Measurements from ENCODE around the gene BRICD5.
A peak's percentile ranks its signal among the peaks of the same experiment; 100 is the strongest.

The BRICD5 gene

GRCh38 chr16:2211923-2212347 lies 1.3 kb upstream of the BRICD5 start:
- Histone ChIP-seq H2BK120ac (ENCODE audit: low read depth, low read length) (no peak overlapping the region), H2AFZ (ENCODE audit: low read length) (no peak overlapping the region), H3K14ac (ENCODE audit: low read length) (no peak overlapping the region), H3K27ac (replicated peaks; ENCODE audit: low read length) (no peak overlapping the region), H3K18ac (ENCODE audit: low read length) (no peak overlapping the region), H3K4ac (ENCODE audit: low read length) (no peak overlapping the region), H2AK5ac (ENCODE audit: low read depth, low read length) (no peak overlapping the region), H3K4me3 (ENCODE audit: low read length in 2 of 2) (peak overlapping the region in 1 of 2 donors; percentile 97), H2BK5ac (ENCODE audit: low read length) (peak overlapping the region; percentile 44), H4K8ac (ENCODE audit: low read depth, low read length) (no peak overlapping the region), H3K36me3 (replicated peaks in 1 of 2; ENCODE audit: control insufficient read depth in 2 of 2, insufficient read depth in 2 of 2, low read length in 2 of 2) (peaks cover 38 to 57% of the 10 kb centered on the region in 2 donors), H3K4me1 (ENCODE audit: control insufficient read depth in 2 of 2, insufficient read depth in 1 of 2, low read depth in 1 of 2, low read length in 2 of 2) (peaks cover 9 to 11% of the 10 kb centered on the region in 2 donors), H3K23ac (ENCODE audit: low read depth, low read length, poor library complexity) (peak overlapping the region; percentile 75), H3K79me1 (ENCODE audit: low read depth, low read length) (peaks cover 19% of the 10 kb centered on the region), H4K91ac (ENCODE audit: low read depth, low read length, poor library complexity) (no peak overlapping the region), H2BK15ac (ENCODE audit: low read length) (no peak overlapping the region), H3K9me3 (replicated peaks in 1 of 2; ENCODE audit: control insufficient read depth in 2 of 2, insufficient read depth in 1 of 2, low read depth in 1 of 2, low read length in 2 of 2) (no peaks in the 10 kb centered on the region), H3K9ac (ENCODE audit: low read depth, low read length, poor library complexity) (peak overlapping the region; percentile 63), H2BK12ac (ENCODE audit: low read length) (no peak overlapping the region), H3K4me2 (ENCODE audit: insufficient read depth, low read length, poor library complexity, severe bottlenecking) (no peak overlapping the region), H3K27me3 (ENCODE audit: control insufficient read depth in 3 of 3, insufficient read depth in 3 of 3, low read depth in 1 of 3, low read length in 3 of 3) (no peaks in the 10 kb centered on the region)
- no peak for DNase-seq (ENCODE audit: low spot score)
- WGBS, 2 donors (ENCODE audit: extremely low coverage in 2 of 2, insufficient read length in 2 of 2, insufficient replicate concordance in 1 of 2) = no CpG with 5 or more reads among the region's 11 CpGs

DNA sequence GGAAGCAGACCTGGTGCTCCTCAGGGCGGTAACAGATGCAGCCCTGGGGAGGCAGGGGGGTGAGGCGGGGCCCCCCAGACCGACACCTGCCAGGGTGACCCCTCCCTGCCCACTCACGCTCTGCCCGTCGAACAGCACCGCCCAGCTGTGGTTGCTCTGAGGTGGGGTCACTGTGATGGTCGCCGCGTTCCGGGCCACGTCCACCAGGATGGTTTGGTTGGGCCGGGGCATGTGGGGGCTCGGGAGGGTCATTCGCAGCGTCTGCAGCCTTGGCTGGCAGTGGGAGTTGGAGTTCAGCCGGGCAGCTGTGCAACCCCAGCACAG lies 692 bp downstream of the BRICD5 start:
- H2AK5ac ChIP-seq (ENCODE audit: low read depth, low read length) = peak overlapping the region; percentile 32
- peaks cover 45 to 66% of the 10 kb centered on the region in 2 donors for H3K36me3 ChIP-seq (replicated peaks in 1 of 2; ENCODE audit: control insufficient read depth in 2 of 2, insufficient read depth in 2 of 2, low read length in 2 of 2)
- WGBS, 2 donors (ENCODE audit: extremely low coverage in 2 of 2, insufficient read length in 2 of 2, insufficient replicate concordance in 1 of 2) = no CpG with 5 or more reads among the region's 17 CpGs

GRCh38 chr16:2209258-2210008 lies 1.2 kb downstream of the BRICD5 start:
- Histone ChIP-seq H3K18ac (ENCODE audit: low read length) (no peak overlapping the region), H2BK120ac (ENCODE audit: low read depth, low read length) (no peak overlapping the region), H2AK5ac (ENCODE audit: low read depth, low read length) (no peak overlapping the region), H4K91ac (ENCODE audit: low read depth, low read length, poor library complexity) (no peak overlapping the region), H3K4me1 (ENCODE audit: control insufficient read depth in 2 of 2, insufficient read depth in 1 of 2, low read depth in 1 of 2, low read length in 2 of 2) (peaks cover 17 to 18% of the 10 kb centered on the region in 2 donors), H3K79me1 (ENCODE audit: low read depth, low read length) (peaks cover 31% of the 10 kb centered on the region), H3K27ac (replicated peaks; ENCODE audit: low read length) (no peak overlapping the region), H3K4ac (ENCODE audit: low read length) (no peak overlapping the region), H2AFZ (ENCODE audit: low read length) (no peak overlapping the region), H3K36me3 (replicated peaks in 1 of 2; ENCODE audit: control insufficient read depth in 2 of 2, insufficient read depth in 2 of 2, low read length in 2 of 2) (peaks cover 45 to 66% of the 10 kb centered on the region in 2 donors), H3K4me3 (ENCODE audit: low read length in 2 of 2) (no peak overlapping the region), H3K23ac (ENCODE audit: low read depth, low read length, poor library complexity) (no peak overlapping the region), H3K27me3 (ENCODE audit: control insufficient read depth in 3 of 3, insufficient read depth in 3 of 3, low read depth in 1 of 3, low read length in 3 of 3) (no peaks in the 10 kb centered on the region), H2BK12ac (ENCODE audit: low read length) (no peak overlapping the region), H3K9ac (ENCODE audit: low read depth, low read length, poor library complexity) (no peak overlapping the region), H2BK15ac (ENCODE audit: low read length) (no peak overlapping the region), H3K9me3 (replicated peaks in 1 of 2; ENCODE audit: control insufficient read depth in 2 of 2, insufficient read depth in 1 of 2, low read depth in 1 of 2, low read length in 2 of 2) (no peaks in the 10 kb centered on the region), H3K14ac (ENCODE audit: low read length) (no peak overlapping the region), H2BK5ac (ENCODE audit: low read length) (no peak overlapping the region), H3K4me2 (ENCODE audit: insufficient read depth, low read length, poor library complexity, severe bottlenecking) (peak overlapping the region; percentile 11), H4K8ac (ENCODE audit: low read depth, low read length) (no peak overlapping the region)
- WGBS, 2 donors (ENCODE audit: extremely low coverage in 2 of 2, insufficient read length in 2 of 2, insufficient replicate concordance in 1 of 2) = no CpG with 5 or more reads among the region's 29 CpGs
- no peak for DNase-seq (ENCODE audit: low spot score)

More for the DNA sequence above, 692 bp downstream of the BRICD5 start:
- Histone ChIP-seq H4K8ac (ENCODE audit: low read depth, low read length) (no peak overlapping the region), H2AFZ (ENCODE audit: low read length) (no peak overlapping the region), H3K79me1 (ENCODE audit: low read depth, low read length) (peaks cover 32% of the 10 kb centered on the region), H3K9ac (ENCODE audit: low read depth, low read length, poor library complexity) (no peak overlapping the region), H3K9me3 (replicated peaks in 1 of 2; ENCODE audit: control insufficient read depth in 2 of 2, insufficient read depth in 1 of 2, low read depth in 1 of 2, low read length in 2 of 2) (no peaks in the 10 kb centered on the region), H2BK120ac (ENCODE audit: low read depth, low read length) (no peak overlapping the region), H4K91ac (ENCODE audit: low read depth, low read length, poor library complexity) (no peak overlapping the region), H3K4me1 (ENCODE audit: control insufficient read depth in 2 of 2, insufficient read depth in 1 of 2, low read depth in 1 of 2, low read length in 2 of 2) (peaks cover 16 to 17% of the 10 kb centered on the region in 2 donors), H3K14ac (ENCODE audit: low read length) (no peak overlapping the region), H3K23ac (ENCODE audit: low read depth, low read length, poor library complexity) (no peak overlapping the region), H3K4ac (ENCODE audit: low read length) (no peak overlapping the region), H3K18ac (ENCODE audit: low read length) (no peak overlapping the region), H3K27me3 (ENCODE audit: control insufficient read depth in 3 of 3, insufficient read depth in 3 of 3, low read depth in 1 of 3, low read length in 3 of 3) (no peaks in the 10 kb centered on the region), H3K4me2 (ENCODE audit: insufficient read depth, low read length, poor library complexity, severe bottlenecking) (peak overlapping the region; percentile 11), H3K4me3 (ENCODE audit: low read length in 2 of 2) (no peak overlapping the region), H3K27ac (replicated peaks; ENCODE audit: low read length) (no peak overlapping the region), H2BK15ac (ENCODE audit: low read length) (no peak overlapping the region), H2BK5ac (ENCODE audit: low read length) (no peak overlapping the region), H2BK12ac (ENCODE audit: low read length) (no peak overlapping the region)
- no peak for DNase-seq (ENCODE audit: low spot score)

GRCh38 chr16:2208772-2209171 lies 1.9 kb downstream of the BRICD5 start:
- no peak overlapping the region for H2BK5ac ChIP-seq (ENCODE audit: low read length)
- no peak for DNase-seq (ENCODE audit: low spot score)
- H3K23ac ChIP-seq (ENCODE audit: low read depth, low read length, poor library complexity) = no peak overlapping the region
- no peak overlapping the region for H3K27ac ChIP-seq (replicated peaks; ENCODE audit: low read length)
- no peak overlapping the region for H2BK12ac ChIP-seq (ENCODE audit: low read length)
- H3K14ac ChIP-seq (ENCODE audit: low read length) = no peak overlapping the region
- H3K4me2 ChIP-seq (ENCODE audit: insufficient read depth, low read length, poor library complexity, severe bottlenecking) = no peak overlapping the region
- H3K27me3 ChIP-seq (ENCODE audit: control insufficient read depth in 3 of 3, insufficient read depth in 3 of 3, low read depth in 1 of 3, low read length in 3 of 3) = no peaks in the 10 kb centered on the region
- no peak overlapping the region for H2AK5ac ChIP-seq (ENCODE audit: low read depth, low read length)
- no CpG with 5 or more reads among the region's 9 CpGs for WGBS, 2 donors (ENCODE audit: extremely low coverage in 2 of 2, insufficient read length in 2 of 2, insufficient replicate concordance in 1 of 2)
- H3K9me3 ChIP-seq (replicated peaks in 1 of 2; ENCODE audit: control insufficient read depth in 2 of 2, insufficient read depth in 1 of 2, low read depth in 1 of 2, low read length in 2 of 2) = no peaks in the 10 kb centered on the region
- H3K18ac ChIP-seq (ENCODE audit: low read length) = no peak overlapping the region
- H3K4ac ChIP-seq (ENCODE audit: low read length) = no peak overlapping the region
- H4K91ac ChIP-seq (ENCODE audit: low read depth, low read length, poor library complexity) = no peak overlapping the region
- H2BK15ac ChIP-seq (ENCODE audit: low read length) = no peak overlapping the region
- no peak overlapping the region for H4K8ac ChIP-seq (ENCODE audit: low read depth, low read length)
- H2AFZ ChIP-seq (ENCODE audit: low read length) = no peak overlapping the region
- no peak overlapping the region for H2BK120ac ChIP-seq (ENCODE audit: low read depth, low read length)
- H3K36me3 ChIP-seq (replicated peaks in 1 of 2; ENCODE audit: control insufficient read depth in 2 of 2, insufficient read depth in 2 of 2, low read length in 2 of 2) = peaks cover 45 to 66% of the 10 kb centered on the region in 2 donors
- no peak overlapping the region for H3K4me3 ChIP-seq (ENCODE audit: low read length in 2 of 2)
- peaks cover 26% of the 10 kb centered on the region for H3K79me1 ChIP-seq (ENCODE audit: low read depth, low read length)
- H3K4me1 ChIP-seq (ENCODE audit: control insufficient read depth in 2 of 2, insufficient read depth in 1 of 2, low read depth in 1 of 2, low read length in 2 of 2) = peaks cover 17 to 18% of the 10 kb centered on the region in 2 donors
- no peak overlapping the region for H3K9ac ChIP-seq (ENCODE audit: low read depth, low read length, poor library complexity)
